Superior temporal gyrus (tissue), 1 donor: ENCODE results near the gene MIOS.
"Not testable (repeated sequence)": the region's sequence is repeated elsewhere in the genome, so short reads cannot be mapped to it uniquely, and the experiment has no call there.

Experiments
- DNase-seq: peaks from one replicate; pipeline ENCODE4 v3.0.0-alpha.2; 2016; ENCODE audit errors: extremely low spot score

MIOS gene

DNA sequence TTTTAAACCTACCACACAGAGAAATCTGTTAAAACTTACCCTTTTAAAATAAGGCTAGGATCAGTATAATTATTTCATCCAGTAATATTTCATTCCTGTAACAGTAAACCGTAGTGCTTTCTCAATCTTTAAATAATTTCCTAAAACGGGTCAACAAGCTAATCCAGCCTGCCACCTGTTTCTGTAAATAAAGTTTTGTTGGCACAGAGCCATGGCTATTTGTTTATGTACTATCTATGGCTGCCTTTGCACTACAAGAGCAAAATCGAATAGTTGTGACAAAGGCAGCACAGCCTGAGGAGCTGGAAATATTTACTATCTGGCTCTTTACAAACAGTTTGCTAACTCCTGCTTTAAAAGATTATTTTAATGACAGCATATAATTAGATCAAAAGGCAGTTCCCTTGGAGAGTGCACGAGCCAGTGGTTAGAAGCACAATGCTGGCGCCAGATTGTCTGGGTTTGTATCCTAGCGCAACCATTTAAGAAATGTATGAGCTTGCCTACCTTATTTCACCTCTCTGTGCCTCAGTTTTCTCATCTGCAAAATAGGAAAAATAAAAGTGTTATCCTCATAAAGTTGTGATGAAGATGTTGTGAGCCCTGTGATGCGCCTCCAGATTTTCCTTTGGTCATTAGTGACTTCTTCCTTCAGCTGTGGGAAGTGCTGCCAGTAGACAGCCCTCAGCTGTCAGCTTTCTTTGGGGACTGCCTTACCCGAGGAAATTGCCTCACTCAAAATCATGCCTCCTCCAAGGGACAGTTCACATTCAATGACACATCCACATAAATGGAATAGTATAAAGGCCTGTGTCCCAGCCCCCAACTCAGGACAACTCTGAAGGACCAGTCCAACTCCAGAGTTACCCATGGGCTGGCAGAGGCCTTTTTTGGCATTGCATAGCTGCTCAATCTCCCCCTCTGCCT lies 11.8 kb upstream of the MIOS start:
- no peak for DNase-seq

DNA sequence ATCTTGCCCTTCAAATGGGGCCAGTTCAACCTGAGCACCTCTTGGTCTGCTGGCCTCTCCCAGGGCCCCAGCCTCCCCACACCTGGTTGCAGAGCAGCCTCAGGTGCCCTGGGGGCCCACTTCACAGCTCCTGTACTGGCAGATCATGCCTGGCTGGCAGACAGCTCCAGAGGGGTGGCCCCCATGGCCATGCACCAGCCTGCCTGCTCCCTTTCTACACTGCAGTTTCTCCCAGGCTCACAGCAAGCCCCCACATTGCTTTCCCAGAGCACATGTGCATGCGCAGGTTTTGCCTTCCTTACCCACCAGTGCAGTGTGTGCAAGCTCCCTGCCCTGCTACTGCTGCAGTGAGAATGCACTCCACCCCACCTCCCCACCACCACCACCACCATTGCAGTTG lies 9.8 kb upstream of the MIOS start:
- no peak for DNase-seq

DNA sequence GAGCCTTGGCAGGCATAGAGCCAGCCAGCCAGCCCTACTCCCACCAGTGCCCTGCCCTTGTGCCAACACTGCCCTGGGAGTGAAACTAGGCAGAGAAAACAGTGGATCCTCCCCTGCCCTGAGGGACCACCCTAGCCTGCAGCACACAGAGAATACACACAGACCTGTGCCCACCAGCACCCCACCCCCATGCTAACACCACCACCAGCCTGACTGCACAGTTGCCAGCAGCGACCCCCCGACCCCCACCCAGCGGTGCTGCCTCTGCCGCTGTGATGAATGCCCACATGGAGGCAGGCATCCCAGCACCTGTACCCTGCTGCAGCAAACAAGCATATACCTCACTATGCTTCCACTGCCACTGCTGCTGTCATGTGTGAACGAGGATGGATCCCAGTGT lies 9.4 kb upstream of the MIOS start:
- no peak for DNase-seq

DNA sequence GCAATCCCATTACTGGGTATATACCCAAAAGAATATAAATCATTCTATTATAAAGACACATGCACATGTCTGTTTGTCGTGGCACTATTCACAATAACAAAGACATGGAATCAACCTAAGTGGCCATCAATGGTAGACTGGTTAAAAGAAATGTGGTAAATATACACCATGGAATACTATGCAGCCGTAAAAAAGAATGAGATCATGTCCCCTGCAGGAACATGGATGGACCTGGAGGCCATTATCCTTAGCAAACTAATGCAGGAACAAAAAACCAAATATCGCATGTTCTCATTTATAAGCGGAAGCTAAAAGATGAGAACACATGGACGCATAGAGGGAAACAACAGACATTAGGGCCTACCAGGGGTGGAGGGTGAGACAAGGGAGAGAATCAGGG lies 5.1 kb upstream of the MIOS start:
- not testable (repeated sequence) for DNase-seq

DNA sequence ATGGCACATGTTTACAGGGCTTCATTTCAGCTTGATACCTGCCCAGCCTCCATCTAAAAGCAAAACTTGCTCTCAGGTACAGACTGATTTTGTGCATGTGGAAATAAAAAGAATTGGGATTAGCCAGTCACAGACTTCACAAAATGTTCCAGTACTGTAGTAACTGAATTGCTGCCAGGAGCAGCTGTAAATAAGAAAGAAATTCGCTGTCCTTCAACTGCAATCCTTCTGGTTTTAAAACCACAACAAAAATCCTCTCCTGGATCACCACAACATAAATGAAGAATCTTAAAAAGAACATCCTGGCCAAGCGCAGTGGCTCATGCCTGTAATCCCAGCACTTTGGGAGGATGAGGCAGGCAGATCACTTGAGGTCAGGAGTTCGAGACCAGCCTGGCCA lies 3.9 kb upstream of the MIOS start:
- DNase-seq = peak; percentile 30

DNA sequence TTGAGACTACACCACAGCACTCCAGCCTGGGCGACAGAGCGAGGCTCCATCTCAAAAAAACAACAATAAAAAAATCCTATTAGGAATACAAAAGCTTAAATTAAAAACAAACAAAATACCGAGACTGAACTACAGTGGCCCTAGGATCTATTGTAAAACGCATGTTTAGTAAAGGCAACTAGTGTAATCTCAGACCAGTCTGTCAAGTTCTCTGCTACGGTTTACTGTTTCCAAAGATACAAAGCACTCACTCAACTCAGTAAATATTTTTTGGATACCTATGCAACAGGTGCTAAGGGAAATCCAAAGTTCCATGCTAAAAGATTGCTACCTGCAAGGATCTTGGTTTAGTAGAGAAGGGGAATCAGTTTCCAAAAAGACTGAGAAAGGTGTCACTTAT lies 3.4 kb upstream of the MIOS start:
- DNase-seq = no peak

DNA sequence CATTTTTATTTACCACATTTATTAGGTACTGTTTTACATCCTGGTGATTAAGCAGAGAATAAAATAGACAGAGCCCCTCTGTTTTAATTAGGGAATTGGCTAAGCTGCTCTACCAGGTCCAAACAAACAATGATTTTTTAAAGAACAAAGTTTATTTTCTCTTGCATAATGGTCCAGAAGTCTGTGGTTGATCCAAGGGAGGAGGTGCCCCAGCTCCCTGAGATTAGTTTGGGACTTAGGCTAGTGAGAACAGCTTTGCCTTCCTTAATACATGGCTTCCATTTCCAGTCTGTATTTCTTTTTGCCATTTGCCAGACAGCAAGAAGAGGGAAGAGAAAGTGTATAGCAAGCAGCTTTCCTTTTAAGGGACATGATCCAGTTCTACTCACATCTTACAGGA lies 2.9 kb upstream of the MIOS start:
- no peak for DNase-seq

DNA sequence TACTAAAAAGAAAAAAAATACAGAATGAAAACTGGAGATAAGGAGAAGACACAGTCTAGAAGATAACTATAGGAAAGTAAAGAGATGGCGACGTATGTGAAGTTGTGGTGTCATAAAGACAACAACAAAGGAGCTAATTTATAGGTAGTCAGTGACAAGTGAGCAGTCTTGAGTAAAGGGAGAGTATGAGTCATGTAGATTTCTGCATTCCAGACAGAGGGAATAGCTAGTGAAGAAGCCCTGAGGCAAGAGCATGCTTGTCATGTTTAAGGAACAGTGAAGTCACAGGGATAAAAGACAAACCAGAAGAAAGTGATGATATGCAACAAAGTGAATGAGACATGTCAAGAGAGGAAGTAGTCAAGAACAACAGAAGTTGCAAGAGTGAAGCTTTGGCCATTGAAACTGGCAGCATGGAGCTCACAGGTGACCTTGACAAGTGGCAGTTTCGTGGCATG lies 2.3 kb upstream of the MIOS start:
- DNase-seq = no peak

DNA sequence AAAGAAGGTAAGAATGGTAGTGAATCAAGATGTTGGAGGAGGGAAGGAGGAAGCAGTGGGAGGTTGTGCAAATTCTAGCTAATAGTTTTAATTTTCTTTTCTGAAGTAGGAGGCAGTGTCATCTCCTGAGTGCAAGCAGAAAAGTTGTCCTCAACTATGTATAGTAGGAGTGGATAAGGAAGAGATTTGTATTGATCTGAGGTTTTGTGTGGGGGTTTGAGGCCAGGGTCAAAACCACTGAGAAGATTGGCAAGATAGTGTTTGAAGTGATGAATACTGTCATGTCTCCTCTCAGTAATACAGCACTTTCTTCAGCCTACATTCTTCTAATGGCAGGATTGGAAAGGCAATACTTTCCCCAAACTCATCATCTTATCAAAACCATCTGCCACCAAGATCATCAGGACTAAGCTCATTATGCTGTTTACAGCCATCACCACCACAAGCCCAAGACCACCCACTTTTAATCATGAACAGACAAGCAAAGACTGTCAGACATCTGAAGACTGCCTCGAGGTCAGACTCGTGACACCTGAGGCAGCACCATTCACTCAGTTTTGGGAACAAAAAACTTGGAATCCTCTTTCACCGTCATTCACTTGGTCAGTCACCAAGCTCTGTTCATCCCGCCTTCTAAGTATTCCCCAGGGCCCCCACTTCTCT lies 1.5 kb upstream of the MIOS start:
- DNase-seq = no peak

DNA sequence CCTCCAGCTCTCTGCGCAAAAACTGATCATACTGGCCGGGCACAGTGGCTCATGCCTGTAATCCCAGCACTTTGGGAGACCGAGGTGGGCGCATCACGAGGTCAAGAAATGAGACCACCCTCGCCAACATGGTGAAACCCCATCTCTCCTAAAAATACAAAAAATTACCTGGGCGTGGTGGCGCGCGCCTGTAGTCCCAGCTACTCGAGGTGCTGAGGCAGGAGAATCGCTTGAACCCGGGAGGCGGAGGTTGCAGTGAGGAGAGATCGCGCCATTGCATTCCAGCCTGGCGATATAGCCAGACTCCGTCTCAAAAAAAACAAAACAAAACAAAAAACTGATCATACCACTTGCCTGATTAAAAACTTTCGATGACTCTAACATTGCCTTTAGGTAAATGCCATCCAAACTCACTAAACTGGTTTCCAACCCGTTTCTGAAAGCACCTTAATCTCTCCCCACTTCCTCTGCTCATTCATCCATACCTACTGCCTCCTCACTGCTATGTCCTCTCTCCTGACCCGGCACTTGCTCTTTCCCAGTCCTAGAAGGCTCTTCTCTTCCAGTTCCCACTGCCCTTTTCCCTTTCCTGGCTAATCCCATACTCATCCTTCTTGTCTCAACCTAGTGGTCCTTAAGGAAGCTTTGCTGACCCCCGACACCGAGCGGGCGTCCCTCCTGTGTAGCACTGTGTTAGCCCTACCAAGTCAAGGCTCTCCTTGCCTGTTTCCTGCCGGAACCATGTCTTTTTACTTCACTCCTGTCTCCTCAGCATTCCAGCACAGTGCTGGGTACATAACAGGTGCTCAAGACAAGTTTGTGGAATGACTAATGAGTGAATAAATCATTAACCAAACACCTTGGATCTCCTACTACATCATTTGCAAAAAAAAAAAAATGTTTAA lies 686 bp upstream of the MIOS start:
- DNase-seq = no peak

DNA sequence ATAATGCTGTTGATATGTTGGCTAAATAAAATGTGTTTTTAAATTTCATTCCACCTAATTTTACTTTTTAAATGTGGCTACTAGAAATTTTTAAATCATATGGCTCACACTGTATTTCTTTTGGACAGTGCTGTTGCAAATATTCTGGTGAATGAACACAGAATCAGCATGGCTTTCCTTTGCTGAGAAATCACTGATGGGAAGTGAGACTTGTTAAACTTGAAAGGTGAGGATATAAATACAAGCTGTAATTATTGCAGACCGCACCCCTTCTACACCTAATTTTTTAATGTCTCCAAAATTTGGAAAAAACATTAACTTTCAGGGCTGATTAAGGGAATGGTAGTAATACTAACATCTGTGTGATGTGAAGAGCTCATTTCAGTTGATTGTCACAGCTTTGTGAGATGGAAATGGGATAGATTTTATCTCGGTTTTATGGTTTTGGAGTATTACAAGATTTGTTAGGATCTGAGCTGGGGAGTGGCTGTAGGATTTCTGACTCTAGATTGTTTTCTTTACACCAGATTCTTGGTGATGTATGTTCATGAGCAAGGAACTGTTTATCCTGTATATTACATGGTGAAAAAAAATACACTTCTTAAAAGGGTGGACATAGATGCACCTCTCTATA lies 1.3 kb downstream of the MIOS start:
- DNase-seq = no peak

DNA sequence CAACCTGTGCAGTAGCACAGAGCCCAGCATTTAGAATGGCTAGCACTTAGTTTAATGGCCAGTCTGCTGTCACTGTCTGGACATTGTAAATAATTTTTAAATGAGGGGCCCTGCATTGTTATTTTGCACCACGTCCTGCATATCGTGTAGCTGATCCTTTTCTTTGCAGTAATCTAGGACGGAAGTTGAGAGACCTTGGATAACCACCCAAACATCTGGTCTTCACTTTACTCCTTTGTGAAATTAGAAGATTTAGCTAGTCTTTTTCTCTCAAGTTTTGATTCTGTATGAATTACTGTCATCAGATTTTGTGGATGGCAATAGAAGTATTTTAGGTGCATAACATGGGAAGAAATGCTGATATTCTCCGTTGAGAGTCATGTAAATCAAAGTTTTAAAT lies 1.9 kb downstream of the MIOS start:
- no peak for DNase-seq

DNA sequence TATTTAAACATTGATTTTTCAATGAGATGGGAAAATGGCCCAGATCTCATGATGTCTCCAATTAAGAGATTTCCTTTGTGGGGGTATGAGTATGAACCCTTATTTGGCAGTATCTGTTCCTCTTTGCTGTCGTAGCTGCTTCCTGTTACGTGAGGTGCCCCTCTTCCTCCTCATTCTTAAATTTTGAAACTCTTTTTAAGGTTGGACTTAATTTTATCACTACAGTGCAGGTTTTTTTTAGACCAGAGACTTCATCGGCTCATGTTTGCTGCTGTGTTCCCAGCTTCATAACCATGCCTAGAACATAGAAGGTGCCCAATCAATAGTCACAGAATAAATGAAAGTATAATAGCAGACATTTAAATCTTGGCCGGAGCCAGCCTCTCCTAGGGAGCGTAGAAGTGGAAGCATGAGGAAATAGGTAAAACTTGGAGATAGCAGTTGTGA lies 2.4 kb downstream of the MIOS start:
- DNase-seq = no peak

DNA sequence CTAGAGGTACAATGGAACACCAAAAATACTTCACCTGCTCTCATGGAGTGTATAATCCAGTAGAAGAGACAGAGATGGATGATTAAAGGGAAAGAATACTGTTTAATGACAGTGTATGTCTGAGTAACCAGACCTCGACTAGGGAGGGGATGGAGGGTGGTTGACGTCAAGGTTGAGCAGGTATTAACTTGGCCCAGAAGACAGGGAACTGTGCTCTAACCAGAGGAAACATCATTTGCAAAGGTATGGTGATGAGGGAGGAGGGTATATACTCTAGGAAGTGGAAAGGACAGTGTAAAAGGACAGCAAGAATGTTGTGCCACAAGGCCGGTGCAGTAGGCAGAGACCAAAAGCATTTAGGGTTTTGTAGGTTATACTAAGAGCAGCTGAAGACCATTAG lies 2.9 kb downstream of the MIOS start:
- no peak for DNase-seq

DNA sequence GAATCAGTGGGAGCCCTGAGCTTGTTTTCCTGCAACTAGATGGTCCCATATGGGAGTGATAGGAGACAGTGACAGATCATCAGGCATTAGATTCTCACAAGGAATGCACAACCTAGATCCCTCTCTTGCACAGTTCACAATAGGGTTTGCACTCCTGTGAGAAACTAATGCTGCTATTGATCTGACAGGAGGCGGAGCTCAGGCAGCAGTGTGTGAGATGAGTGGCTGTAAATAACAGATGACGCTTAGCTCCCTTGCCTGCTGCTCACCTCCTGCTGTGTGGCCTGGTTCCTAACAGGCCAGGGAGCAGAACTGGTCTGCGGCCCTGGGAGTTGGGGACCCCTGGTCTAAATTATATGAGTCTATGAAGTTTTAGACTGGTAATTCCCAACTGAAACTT lies 3.9 kb downstream of the MIOS start:
- DNase-seq = no peak

DNA sequence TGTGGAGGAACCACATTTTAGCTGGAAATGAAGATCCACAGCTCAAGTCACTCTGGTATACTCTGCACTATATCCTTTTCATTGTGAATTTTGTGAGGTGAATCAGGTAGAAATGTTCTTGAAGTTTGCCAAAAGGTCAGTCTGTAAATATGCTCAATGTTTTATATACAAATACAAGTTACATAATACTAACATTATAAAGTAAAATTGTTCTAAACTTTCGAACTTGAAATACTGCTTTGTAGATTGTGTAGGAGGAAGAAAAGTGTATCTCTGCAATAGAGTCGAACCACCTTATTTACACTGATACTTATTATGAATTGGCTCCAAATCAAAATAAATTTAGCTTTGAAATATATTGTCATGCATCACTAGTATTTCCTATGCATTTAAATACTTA lies 7.0 kb downstream of the MIOS start:
- DNase-seq = no peak

DNA sequence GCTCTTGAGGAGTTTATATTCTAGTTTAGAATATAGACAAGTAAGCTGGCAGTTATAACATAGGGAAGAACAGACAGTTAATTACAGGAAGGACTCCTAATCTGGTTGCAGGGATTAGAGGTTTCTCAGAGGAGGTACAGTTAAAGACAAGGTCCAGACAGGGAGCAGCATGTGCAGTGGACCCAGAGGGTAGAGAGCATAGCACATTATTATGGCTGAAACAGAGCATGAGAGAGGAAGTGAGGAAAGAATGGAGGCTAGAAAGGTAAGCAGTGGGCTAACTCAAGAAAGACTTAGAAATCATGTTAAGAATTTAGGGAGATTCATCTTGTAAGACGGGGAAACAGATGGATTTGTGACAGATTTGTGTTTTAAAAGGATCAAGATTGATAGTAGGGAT lies 9.7 kb downstream of the MIOS start:
- no peak for DNase-seq

DNA sequence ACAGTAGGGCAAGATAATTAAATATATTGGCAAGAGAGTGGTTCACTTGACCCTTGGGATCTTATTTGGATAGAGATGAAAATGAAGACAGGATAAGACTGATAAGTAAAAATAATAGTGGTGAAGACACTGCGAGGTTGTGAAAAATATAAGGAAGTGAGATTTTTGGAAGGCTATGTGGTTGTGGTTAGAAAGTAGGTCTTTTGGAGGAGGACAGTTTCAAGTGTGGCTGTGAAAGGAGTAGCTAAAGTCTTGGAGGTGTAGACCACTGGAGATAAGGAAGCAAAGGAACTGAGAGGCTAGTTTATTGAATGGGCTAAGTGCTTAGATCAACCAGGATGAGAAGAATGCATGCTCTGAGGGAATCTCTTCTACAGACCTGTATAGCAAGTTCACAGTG lies 11.2 kb downstream of the MIOS start:
- no peak for DNase-seq

DNA sequence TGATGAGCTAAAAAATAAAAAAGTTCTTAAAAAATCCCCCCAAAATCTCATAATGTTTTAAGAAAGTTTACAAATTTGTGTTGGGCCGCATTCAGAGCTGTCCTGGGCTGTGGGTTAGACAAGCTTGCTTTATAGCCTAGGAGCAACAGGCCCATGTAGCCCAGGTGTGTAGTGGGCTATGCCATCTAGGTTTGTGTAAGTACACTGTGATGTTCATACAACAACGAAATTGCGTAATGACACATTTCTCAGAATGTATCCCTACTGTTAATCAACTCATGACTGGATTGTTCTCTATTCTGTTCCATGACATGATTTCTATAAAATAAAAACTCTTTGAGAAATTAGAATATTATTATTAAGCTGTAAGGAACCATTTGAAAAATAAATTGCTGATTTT lies 13.0 kb downstream of the MIOS start:
- DNase-seq = no peak

DNA sequence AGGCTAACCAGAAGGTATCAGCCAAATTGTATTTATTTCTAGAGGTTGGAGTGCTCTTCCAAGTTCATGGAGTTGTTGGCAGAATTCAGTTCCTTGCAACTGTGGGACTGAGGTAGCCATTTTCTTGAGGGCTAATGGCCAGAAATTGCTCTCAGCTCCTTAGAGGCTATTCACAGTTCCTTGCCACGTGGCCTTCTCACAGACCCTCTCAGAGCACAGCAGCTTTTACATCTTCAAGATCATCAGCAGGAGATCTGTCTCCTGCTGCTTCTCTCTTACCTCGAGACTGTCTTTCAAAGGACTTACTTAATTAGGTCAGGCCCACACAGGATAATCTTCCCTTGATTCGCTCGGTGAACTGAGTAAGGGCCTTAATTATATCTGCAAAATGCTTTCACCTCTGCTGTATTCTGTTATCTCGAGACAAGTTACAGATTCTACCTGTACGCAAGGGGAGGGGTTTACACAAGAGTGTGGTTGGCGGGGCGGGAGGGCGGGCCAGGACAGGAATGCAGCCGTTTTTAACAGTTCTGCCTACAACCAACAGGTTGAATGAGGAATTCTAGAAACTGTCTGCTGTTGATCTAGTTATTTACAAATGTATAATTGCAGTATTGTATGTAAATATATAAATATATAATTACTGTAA lies 15.0 kb downstream of the MIOS start:
- DNase-seq = no peak

DNA sequence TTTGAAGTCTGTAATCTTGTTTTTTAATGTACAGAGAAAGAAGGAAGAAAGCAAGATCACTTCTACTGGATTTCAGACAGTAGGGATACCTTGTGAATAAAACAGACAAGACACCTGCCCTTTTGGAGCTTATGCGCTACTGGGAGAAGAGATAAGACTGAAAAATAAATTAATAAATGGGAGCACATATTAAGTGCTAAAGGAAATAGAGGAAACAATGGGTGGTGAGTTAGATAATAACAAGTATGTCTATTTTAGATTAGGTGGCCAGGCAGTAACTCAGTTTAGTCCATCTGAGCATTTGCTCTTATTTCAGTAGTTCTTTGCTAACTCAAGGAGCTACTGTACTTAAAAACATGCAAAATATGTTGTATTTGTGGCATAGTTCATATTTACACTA lies 15.9 kb downstream of the MIOS start:
- DNase-seq = no peak
